H54 (cell line): ENCODE data around the gene TEF.

Source experiments
- DNase-seq: peaks from one replicate; pipeline ENCODE4 v3.0.0; 2011; ENCODE audit warnings: low spot score, mixed read lengths; ENCODE audit not compliant: insufficient read length
- FAIRE-seq: peaks from 3 replicates; lab custom pipeline; 2011; peaks lifted over from hg19 to GRCh38; lab: Jason Lieb, UNC
- POLR2A ChIP-seq: IDR thresholded peaks from 2 replicates; pipeline ENCODE4 v1.6.1; 2011; ENCODE audit warnings: low read depth, mild to moderate bottlenecking, low read length

Gene TEF, protein sequence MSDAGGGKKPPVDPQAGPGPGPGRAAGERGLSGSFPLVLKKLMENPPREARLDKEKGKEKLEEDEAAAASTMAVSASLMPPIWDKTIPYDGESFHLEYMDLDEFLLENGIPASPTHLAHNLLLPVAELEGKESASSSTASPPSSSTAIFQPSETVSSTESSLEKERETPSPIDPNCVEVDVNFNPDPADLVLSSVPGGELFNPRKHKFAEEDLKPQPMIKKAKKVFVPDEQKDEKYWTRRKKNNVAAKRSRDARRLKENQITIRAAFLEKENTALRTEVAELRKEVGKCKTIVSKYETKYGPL

DNA sequence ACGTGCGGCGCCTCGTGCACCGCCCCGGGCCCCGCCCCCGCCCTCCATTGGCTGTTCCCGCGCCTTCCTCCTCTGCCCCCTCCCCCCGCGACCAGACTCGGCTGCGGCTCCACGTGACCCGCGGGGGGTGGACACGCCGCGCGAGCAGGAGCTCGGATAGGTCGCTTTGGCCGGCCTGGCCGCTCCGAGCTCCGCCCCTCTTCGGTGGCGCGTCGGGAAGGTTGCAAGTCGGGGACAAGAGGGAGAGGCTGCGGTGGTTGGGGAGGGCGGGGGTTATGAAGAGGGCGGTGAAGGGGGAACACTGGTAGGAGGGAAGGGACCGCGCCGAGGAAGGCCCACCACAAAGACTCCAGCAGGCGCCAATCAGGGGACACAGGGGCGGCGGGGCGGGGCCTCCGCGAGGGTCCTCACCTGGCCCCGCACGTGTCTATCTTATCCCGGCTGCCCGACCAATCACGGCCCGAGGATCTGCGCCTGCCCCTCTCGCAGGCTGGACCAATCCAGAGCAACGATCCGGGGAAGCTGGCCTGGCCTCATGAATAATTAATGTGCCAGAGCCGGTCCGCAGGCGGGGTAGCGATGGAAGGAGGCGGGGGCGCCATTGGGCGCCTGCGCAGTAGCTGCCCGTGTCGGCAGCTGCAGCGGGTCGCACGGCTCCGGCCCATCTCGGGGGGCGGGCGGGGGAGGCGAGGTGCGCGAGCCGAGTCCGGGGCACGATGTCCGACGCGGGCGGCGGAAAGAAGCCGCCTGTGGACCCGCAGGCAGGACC is at the start of gene TEF:
Gene TEF (plus strand): TSS at position 614 of the 769 bp plus-strand sequence. CDS start 103 bp downstream, at position 717.
- DNase-seq (peak; percentile 92), FAIRE-seq (no peak)
- 0 out of 2 replicates have a peak, but pooled peaks have one; percentile 21 for TF ChIP-seq POLR2A

DNA sequence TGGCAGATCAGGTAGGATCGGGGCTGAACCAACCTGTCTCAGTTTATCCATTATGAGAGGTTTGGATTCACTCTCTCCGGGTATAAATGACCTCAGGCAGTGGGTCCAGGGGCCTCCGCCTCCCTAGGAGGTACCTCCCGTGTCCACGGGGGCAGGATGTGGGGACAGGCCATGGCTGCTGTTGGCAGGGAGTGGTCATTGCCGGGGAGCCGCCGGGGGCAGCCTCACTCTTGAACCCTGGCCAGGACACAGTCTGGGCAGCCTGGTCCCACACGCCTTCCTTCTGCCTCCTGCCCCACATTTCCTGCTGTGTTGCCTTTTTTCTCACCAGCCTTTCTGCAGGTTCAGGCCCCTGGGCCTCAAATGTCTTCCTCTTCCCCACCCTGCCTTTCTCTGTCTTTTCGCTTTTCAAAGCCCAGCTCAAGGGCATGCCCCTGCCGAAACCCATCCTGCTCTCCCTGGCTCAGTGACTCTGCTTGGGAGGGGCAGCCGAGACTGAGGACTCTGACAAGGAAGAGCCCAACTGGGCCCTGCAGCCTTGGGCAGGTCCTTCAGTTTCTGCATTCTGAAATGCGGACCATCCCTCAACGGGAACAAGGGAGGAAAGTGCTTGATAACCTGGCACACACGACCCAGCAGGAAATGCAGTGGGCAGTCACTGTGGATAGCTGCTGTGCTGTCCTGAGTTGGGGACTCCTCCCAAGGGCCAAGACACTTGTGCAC is 49.4 kb upstream of the TEF start:
- TF ChIP-seq POLR2A, result no peak
- no peak for FAIRE-seq
- DNase-seq, result no peak

DNA sequence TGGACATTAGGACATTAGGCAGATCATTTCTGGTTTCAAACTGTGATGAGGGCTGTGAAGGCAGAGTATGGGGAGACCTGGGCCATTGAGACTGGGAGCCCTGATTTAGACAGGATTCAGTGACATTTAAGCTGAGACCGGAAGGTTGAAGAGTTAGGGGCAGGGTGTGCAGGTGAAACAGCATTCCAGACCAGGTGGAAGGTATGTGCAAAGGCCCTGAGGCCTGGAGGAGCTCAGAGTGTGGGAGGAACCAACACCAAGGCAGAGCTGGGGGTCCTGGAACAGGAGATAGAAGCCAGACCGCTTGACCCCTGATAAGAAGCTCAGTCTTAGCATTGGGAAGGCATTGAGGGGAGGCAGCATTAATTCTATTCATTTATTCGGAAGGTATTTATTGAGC is 47.9 kb upstream of the TEF start:
- no peak for TF ChIP-seq POLR2A
- FAIRE-seq (no peak), DNase-seq (no peak)

DNA sequence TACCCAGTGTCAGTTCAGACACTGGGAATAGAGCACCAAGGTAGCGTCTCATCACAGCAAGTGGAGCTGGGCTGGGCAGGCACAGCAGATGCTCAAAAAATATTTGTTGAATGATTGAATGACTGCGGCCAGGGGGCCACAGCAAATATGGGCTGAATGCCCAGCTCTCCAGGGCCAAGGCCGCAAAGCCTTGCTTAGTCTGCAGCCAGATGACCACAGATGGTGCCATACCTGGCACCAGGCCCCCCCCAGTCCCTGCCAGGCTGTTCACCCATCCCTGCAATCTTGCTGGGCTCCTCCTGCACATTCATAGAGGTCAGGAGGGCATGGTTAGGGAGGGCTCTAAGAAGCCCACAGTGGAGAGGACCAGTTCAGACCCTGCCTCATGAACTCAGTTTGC is 47.5 kb upstream of the TEF start:
- DNase-seq (no peak), FAIRE-seq (no peak)
- no peak for TF ChIP-seq POLR2A

DNA sequence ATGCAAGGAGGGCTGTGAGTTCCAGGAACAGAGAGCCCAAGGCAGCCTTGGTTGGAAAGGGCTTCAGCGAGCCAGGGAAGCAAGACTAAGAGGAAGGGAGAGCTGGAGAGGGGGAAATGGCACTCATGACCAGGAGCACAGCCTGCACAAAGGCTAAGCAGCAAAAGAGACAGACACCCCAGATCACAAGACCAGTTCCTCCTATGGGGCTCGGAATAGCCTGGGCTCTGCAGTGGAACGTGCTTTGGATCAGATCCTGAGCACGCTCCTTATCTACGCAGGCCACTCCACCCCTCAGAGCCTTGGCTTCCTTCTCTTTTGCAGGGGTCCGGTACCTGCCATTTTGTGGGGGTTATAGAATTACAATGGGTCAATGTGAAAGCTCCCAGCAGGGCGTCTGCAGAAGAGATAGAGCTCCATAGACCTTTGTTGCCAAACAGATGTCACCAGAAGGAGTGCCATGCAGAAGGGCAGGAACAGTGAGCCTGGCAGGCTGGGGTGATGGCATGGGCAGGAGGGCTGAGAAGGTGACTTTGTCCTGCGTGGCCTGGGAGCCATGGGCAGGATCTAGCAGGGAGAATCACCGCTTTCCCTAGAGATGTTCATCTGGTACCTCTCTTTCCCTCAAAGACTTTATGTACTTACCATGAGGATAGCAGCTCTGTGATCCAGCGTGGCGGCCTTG is 46.6 kb upstream of the TEF start:
- no peak for TF ChIP-seq POLR2A
- FAIRE-seq (no peak), DNase-seq (no peak)

DNA sequence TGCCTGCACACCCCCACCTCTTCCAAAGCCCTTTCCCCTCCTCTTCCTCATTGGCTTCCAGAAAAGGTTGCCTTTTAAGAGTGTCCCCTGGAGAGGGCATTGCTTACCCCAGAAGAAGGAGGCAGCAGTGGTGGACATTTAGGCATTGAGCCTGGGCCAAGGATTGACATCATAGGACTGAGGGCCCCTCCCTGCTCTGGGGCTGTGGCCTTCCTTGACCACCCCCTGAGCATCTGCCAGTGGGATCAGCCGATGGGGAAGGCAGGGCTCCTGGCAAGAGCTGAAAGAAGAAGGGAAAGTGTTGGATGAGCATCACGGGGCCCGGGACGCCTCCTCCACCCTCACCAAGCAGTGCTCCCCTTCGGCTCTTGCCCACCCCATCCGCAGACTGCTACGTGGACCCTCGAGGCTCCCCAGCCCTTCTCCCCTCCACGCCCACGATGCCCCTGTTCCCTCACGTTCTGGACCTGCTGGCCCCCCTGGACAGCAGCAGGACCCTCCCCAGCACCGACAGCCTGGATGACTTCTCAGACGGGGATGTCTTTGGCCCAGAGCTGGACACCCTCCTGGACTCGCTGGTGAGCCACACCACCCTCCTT is 43.0 kb upstream of the TEF start:
- DNase-seq (no peak), FAIRE-seq (no peak)
- no peak for TF ChIP-seq POLR2A

DNA sequence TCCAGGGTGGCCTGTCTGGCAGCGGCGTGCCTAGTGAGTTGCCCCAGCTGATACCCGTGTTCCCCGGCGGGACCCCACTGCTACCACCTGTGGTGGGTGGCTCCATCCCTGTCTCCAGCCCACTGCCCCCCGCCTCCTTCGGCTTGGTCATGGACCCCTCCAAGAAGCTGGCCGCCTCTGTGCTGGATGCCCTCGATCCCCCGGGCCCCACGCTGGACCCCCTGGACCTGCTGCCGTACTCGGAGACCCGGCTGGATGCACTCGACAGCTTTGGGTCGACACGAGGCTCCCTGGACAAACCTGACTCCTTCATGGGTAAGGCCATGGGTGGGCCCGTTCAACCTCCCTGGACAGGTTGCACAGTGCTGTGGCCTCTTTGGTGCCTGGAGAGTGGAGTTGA is 41.9 kb upstream of the TEF start:
- no peak for FAIRE-seq
- DNase-seq, result no peak
- no peak for TF ChIP-seq POLR2A

DNA sequence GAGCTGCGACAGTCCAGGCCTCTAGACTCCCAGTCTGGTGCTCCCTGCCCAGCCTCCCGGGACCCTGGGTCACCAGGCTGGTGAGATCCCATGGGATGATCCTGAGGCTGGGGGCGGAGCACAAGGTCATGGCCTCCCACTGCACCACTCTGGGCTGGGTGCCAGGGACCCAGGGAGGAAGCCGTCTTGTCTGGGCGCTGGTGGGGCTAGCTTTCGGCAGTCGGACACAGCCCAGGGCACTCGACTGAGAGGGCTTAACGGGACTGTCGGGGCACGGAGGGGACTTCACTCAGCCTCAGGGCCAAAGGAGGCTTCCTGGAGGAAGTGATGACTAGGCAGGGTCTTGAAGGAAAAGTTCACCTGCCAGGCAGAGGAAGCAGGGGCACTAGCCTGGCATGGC is 41.4 kb upstream of the TEF start:
- FAIRE-seq (no peak), DNase-seq (no peak)
- TF ChIP-seq POLR2A, result no peak

DNA sequence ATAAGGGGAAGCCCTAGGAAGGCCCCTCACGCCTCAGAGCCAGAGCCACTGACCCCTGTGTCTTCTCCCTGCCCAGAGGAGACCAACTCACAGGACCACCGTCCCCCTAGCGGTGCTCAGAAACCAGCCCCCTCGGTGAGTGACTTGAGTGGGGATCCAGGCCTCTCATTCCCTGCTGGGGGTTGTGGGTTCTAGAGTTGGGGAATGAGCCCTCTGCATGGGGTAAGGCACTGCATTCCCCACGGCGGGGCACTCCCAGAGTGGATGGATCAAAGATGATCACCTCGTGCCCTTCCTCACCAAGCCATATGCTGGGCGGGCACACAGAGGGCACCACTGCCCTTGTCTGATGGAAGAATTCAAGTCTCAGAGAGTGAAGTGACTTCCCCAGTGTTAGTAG is 40.7 kb upstream of the TEF start:
- no peak for DNase-seq
- no peak for FAIRE-seq
- TF ChIP-seq POLR2A, result no peak

DNA sequence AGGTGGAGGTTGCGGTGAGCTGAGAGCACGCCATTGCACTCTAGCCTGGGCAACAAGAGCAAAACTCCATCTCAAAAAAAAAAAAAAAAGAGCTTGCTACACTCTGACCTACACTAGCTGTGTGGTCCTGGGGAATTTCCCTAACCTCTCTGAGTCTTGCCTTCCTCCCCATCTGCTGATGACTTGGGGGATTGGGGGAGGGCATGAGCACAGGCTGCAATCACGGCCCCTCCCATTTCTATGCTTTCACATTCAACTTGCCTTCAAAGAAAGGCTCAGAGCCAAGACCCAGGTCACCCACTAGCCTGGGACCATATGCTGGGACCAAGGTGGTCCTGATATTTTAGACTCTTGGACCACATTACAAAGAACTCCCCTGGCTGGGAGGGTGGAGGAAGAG is 39.8 kb upstream of the TEF start:
- no peak for TF ChIP-seq POLR2A
- DNase-seq (no peak), FAIRE-seq (no peak)

DNA sequence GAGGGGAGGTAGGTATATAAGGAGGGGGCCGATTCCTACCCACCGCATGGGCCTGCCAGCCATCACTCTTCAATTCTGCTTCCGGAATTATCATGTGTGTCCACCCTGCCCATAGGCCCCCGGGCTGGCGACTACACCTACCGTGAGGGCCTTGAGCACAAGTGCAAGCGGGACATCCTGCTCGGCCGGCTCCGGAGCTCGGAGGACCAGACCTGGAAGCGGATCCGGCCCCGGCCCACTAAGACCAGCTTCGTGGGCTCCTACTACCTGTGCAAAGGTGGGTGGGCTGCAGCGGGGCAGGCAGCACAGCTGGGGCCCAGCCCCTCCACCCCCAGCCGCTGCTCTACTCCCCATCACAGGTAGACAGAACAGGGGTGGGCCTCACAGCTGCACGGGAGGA is 38.4 kb upstream of the TEF start:
- no peak for FAIRE-seq
- TF ChIP-seq POLR2A, result no peak
- no peak for DNase-seq

DNA sequence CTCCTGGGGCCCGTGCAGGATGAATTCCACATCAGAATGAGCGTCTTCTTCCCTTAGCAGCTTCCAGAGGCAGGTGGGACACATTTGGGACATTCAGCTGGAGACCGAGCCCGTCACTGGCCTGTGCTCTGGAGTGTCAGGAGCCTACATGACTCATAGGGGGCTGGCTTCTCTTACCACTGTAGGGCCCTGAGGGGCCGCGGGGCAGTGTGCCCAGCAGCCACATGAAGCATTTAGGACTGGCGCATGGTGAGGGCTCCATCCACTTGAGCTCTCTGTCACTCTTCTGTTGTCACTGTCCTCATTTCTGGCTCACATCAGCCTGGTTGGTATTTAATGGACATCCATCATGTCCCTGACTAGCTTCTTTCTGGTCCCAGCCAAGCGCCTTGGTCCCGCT is 38.0 kb upstream of the TEF start:
- FAIRE-seq (no peak), DNase-seq (no peak)
- no peak for TF ChIP-seq POLR2A

DNA sequence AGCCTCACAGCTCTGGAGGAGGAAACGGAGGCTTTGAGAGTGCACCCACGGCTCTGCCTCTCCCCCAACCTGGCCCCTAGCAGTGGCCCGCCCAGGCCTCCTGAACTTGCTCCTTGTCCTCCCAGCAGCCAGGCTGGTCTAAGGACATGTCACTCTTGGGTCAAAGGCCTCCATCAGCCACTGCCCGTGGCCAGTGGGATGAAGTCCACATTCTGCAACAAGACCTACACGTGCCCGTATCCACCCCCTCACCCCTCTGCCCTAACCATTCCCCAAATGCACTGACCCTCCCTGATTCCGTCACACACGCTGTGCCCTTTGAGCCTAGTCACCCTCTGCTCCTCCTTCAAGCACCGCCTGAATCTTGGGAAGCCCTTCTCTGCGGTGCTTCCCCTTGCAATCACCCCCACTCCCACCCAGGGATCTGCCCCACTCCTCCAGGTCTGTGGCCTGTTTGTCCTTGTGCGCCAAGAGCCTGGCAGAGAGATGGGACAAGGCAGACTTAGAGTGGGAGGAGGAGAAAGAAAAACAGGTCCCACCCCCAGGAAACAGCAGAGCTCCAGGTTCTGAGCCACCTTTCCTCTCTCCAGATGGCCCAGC is 37.5 kb upstream of the TEF start:
- FAIRE-seq (no peak), DNase-seq (no peak)
- no peak for TF ChIP-seq POLR2A
